Smooth muscle cell (in vitro differentiated cells): ENCODE results near the gene ZNRF3. TPM values are rescaled to one million over a fixed set of nuclear protein-coding genes. Genes with fewer than 3 reads are reported as not detected.

Experiments
- DNase-seq: peaks from one replicate; lab custom pipeline; 2025; ENCODE audit not compliant: unreplicated experiment; lab: John Stamatoyannopoulos, UW
- H2AFZ ChIP-seq: fragments of 200-600 bp; sonication (generic); 2 replicates; pipeline ENCODE4 v1.6.0; 2016; ENCODE audit warnings: antibody characterized with exemption, low read depth, mild to moderate bottlenecking
- H3F3A ChIP-seq: fragments of 200-600 bp; sonication (generic); 2 replicates; pipeline ENCODE4 v1.6.0; 2017; ENCODE audit warnings: antibody characterized with exemption, low read depth
- H3K27ac ChIP-seq: fragments of 200-600 bp; sonication (generic); 2 replicates; pipeline ENCODE4 v1.5.1; 2016; ENCODE audit warnings: low read depth, mild to moderate bottlenecking
- H3K27me3 ChIP-seq: fragments of 200-600 bp; sonication (generic); 2 replicates; pipeline ENCODE4 v1.6.1; 2016; ENCODE audit warnings: low read depth, mild to moderate bottlenecking
- H3K36me3 ChIP-seq: fragments of 200-600 bp; sonication (generic); 2 replicates; pipeline ENCODE4 v1.5.1; 2016; ENCODE audit warnings: low read depth
- H3K4me1 ChIP-seq: fragments of 200-600 bp; sonication (generic); 2 replicates; pipeline ENCODE4 v1.5.1; 2016; ENCODE audit warnings: low read depth
- H3K4me2 ChIP-seq: fragments of 200-600 bp; sonication (generic); 2 replicates; pipeline ENCODE4 v1.6.0; 2016; ENCODE audit warnings: mild to moderate bottlenecking
- H3K4me3 ChIP-seq: fragments of 200-600 bp; sonication (generic); 2 replicates; pipeline ENCODE4 v1.5.1; 2016; ENCODE audit warnings: mild to moderate bottlenecking
- H3K79me2 ChIP-seq: fragments of 200-600 bp; sonication (generic); 2 replicates; pipeline ENCODE4 v1.6.0; 2016; ENCODE audit warnings: low read depth, mild to moderate bottlenecking
- H3K9ac ChIP-seq: fragments of 200-600 bp; sonication (generic); 2 replicates; pipeline ENCODE4 v1.6.0; 2016; ENCODE audit warnings: low read depth
- H3K9me3 ChIP-seq: fragments of 200-600 bp; sonication (generic); replicated peaks from 2 replicates; pipeline ENCODE4 v1.5.1; 2016; ENCODE audit warnings: low read depth
- H4K20me1 ChIP-seq: fragments of 200-600 bp; sonication (generic); 2 replicates; pipeline ENCODE4 v1.6.0; 2016; ENCODE audit warnings: low read depth
- WGBS: methylation state at CpG from one replicate; pipeline ENCODE4 v1.1.7; 2016; ENCODE audit warnings: low lambda C conversion rate; 5-methylcytosine and 5-hydroxymethylcytosine counted together
- polyA plus RNA-seq: library from polyadenylated mRNA; unstranded; fragments of >200 nt; fragmentation: Nextera tagmentation; extraction: Ambion mirVana; gene quantifications from 2 replicates; pipeline ENCODE4 v1.2.1, GENCODE V29; 2016
- total RNA-seq: library from RNA; depleted of rRNA; stranded (reverse); fragments of >200 nt; gene quantifications from 2 replicates; pipeline ENCODE4 v1.2.3, GENCODE V29; 2014
- TF ChIP-seq, protein P1 (sequence below): fragments of 200-600 bp; sonication (generic); IDR thresholded peaks from 2 replicates; pipeline ENCODE4 v1.5.1; 2017; ENCODE audit warnings: borderline replicate concordance, mild to moderate bottlenecking, antibody characterized with exemption; ENCODE audit not compliant: insufficient read depth, poor library complexity, severe bottlenecking

ZNRF3 gene
- total and polyA plus RNA-seq, 2 experiments from 2014 or later, result 4.7 to 5.5 TPM

DNA sequence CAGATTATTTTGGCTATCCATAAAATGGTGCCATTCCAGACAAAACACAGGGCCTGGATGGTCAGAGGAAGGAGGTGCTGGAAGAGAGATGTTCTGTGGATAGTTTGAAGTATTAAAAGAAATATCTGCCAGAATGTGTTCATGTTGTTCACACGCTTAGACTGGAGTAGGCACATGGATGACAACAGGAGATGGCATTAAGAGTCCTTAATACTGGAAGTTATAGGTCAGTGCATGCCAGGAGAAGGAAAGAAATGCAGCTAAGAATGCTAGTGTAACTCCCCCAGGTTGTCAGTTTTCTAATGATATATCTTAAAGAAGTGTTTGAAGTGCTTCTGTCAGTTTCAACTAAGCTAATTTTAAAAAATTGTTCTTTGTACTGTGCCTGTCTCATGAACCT is 209.7 kb downstream of the ZNRF3 start:
- Histone ChIP-seq H3K9me3 (no peaks in the 10 kb centered on the region), H3K79me2 (no peaks in the 10 kb centered on the region), H4K20me1 (no peaks in the 10 kb centered on the region), H3K4me2 (no peak overlapping the region), H2AFZ (no peak overlapping the region), H3K27me3 (no peaks in the 10 kb centered on the region), H3K36me3 (no peaks in the 10 kb centered on the region), H3K27ac (no peak overlapping the region), H3K9ac (no peak overlapping the region), H3K4me3 (no peak overlapping the region), H3F3A (no peaks in the 10 kb centered on the region), H3K4me1 (peaks cover 11% of the 10 kb centered on the region)
- TF ChIP-seq, protein P1, sequence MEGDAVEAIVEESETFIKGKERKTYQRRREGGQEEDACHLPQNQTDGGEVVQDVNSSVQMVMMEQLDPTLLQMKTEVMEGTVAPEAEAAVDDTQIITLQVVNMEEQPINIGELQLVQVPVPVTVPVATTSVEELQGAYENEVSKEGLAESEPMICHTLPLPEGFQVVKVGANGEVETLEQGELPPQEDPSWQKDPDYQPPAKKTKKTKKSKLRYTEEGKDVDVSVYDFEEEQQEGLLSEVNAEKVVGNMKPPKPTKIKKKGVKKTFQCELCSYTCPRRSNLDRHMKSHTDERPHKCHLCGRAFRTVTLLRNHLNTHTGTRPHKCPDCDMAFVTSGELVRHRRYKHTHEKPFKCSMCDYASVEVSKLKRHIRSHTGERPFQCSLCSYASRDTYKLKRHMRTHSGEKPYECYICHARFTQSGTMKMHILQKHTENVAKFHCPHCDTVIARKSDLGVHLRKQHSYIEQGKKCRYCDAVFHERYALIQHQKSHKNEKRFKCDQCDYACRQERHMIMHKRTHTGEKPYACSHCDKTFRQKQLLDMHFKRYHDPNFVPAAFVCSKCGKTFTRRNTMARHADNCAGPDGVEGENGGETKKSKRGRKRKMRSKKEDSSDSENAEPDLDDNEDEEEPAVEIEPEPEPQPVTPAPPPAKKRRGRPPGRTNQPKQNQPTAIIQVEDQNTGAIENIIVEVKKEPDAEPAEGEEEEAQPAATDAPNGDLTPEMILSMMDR, result no peak
- no peak for DNase-seq
- 97% methylated on average over 1 of the region's 1 CpG for WGBS

DNA sequence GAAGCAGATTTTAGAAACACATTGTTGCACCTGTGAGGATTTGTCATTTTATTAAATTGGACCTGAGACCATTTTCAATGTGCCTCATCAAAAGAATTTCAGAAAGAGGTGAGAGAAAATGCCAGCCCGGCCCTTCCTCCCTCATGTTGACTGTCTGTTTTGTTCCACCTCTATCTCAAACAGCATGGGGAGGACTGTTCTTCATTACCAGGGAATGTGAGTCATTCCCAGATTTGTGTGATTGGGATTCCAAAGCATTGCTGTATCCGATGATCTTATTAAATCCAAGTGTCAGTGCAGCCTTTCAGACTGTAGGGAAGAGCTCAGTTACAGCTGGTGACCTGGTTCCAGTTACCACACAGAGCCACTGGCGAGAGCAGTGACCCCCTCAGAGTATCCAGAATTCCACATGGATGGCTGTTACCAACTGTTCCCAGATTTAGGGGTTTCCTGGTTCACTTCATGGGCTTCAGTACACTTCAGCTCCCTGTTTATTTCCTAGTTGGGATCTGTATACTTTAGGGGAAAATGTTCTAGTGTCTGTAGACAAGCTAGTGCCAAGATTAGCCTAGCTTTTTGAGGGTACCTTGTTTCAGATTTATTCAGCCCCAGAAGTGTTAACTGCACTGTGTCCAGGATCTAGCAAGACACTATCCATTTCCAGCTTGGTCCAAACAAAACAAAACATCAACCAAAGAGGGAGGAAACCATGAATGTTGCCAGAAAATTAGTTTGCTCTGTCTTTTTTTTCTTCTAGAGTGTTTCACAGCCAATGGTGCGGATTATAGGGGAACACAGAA is 210.3 kb downstream of the ZNRF3 start:
- H3K9me3 ChIP-seq, result no peaks in the 10 kb centered on the region
- TF ChIP-seq, protein P1, result no peak
- no peaks in the 10 kb centered on the region for H3K79me2 ChIP-seq
- no peaks in the 10 kb centered on the region for H4K20me1 ChIP-seq
- no peak overlapping the region for H3K4me2 ChIP-seq
- H3K27me3 ChIP-seq, result no peaks in the 10 kb centered on the region
- H3K4me3 ChIP-seq, result no peak overlapping the region
- peaks cover 11% of the 10 kb centered on the region for H3K4me1 ChIP-seq
- H3F3A ChIP-seq, result no peaks in the 10 kb centered on the region
- no peak for DNase-seq
- H3K27ac ChIP-seq, result no peak overlapping the region
- no peak overlapping the region for H2AFZ ChIP-seq
- H3K9ac ChIP-seq, result no peak overlapping the region
- WGBS, result 49% methylated on average over 4 of the region's 4 CpGs
- H3K36me3 ChIP-seq, result no peaks in the 10 kb centered on the region

DNA sequence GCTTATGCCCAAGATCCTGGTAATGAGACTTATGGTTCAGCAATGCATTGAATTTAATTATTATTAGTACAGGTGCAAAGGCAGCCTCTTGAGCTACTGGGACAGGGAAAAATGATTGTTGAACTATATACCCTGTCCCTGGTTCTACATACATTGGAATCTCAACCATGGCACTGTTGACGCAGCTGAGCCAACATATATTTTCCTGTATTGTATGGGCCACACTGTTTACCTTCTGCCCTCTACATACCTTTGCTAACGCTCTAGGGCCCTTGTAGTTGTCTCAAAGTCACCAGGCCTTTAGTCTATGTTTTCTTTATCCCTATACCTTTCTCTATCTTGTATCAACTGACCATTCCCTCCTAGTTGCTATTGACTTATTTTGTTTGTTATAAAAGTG is 212.1 kb downstream of the ZNRF3 start:
- WGBS, result 72% methylated on average over 2 of the region's 2 CpGs

More for the DNA sequence above, 212.1 kb downstream of the ZNRF3 start:
- DNase-seq, result no peak
- Histone ChIP-seq H3K4me3 (no peak overlapping the region), H3K4me1 (peaks cover 11% of the 10 kb centered on the region), H3K27ac (no peak overlapping the region), H3K79me2 (no peaks in the 10 kb centered on the region), H3K9ac (no peak overlapping the region), H4K20me1 (no peaks in the 10 kb centered on the region), H3K36me3 (no peaks in the 10 kb centered on the region), H3K9me3 (no peaks in the 10 kb centered on the region), H3K27me3 (no peaks in the 10 kb centered on the region), H3F3A (no peaks in the 10 kb centered on the region), H2AFZ (no peak overlapping the region), H3K4me2 (no peak overlapping the region)
- TF ChIP-seq, protein P1, result no peak
